Activated CD4-positive, CD25-positive, alpha-beta regulatory T cell (primary cell): ENCODE data around the gene CDON.

ENCODE experiments used
- DNase-seq, 4 experiments: peaks; one replicate each; lab custom pipeline; 2025; lab: John Stamatoyannopoulos, UW

Gene CDON

DNA sequence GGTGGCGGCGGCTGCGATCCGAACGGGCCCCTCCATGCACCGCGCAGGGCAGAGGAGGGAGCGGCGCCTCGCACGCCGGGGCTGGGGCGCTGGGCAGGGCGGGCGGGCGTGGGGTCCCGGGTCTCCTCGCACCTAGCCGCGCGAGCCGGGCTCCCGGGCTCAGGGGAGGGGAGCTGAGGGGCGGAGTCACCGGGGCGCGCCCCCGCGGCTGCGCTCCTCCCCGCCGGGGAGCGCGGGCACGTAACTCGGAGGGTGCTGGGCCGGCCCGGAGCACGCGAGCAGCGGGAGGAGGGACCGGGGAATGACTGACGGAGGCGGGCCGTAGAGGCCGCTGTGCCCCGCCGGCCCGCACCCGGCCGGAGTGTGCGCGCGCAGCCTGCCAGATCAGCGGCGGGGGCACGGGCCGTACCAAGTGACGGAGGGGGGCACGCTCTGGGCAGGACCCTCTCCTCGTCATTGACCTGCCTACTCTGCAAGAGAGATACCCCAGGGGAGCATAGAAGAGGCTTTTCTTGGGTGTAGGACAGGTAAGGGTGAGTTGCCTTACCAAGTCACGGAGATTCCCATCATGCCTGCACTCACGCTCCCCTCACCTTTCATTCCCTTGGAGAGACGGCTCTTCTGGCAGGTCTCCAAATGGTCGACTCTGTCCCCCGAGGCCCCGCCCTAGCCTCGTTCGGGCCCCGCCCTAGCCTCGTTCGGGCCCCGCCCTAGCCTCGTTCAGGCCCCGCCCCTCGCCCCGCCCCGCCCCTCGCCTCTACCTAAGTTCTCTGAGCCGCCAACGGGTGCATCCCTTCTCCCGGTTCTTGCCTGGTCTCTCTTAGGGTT lies at the start of gene CDON:
TSS of gene CDON (minus strand) at position 188 of the 828 bp plus-strand sequence. CDS start 39,390 bp downstream, outside the sequence.
- DNase-seq: peak; percentile 69 to 78 (median 76)

DNA sequence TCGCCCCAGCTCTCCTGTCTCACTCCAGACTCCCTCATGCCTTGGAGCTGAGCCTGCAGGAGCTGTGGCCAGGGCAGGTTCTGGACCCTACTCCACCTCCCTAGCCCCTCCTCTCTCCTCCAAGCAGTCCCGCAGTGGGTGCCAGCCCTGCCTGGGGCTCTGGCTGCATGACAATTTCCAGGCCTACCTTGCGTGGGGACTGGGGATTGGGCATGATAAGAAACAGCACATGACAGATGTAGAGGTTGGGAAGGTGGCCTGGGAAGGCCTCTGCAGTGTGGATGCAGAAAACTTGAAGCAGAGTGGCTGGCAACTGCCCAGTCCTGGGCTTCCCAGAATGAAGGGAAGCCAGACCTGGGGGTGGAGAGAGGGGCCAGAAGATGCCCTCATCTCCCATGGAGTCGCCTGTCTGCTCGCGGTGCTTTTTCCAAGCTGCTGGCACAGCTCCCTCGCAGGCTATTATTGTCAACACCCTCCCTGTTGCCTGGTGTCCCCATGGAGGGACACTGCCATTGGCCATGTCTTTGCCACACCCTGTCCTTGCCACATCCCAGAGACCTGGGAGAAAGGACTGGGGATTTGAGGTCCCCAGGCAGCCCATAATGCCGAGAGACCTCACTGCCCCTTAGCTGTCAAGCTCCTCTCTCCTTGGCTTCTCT lies 48.9 kb upstream of the CDON start:
- DNase-seq: no peak

GRCh38 chr11:126109941-126110731 lies 47.5 kb upstream of the CDON start:
- DNase-seq: no peak

GRCh38 chr11:126106594-126107328 lies 44.1 kb upstream of the CDON start:
- no peak for DNase-seq

DNA sequence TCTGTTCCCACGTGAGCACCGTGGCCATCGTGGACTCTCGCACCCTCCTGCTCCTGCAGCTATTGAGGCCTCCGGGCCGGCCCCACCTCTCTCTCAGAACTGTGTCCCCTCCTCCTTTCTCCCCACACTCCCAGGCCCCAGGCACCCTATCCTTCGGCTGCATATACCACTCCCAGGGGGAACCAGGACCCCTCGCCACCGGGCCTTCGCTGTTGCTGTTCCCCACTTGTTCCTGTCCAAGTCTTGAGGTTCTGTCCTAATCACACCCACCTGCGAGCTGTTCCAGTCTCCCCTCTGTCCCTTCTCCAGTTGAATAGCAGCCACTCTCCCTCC lies 43.0 kb upstream of the CDON start:
- no peak for DNase-seq

DNA sequence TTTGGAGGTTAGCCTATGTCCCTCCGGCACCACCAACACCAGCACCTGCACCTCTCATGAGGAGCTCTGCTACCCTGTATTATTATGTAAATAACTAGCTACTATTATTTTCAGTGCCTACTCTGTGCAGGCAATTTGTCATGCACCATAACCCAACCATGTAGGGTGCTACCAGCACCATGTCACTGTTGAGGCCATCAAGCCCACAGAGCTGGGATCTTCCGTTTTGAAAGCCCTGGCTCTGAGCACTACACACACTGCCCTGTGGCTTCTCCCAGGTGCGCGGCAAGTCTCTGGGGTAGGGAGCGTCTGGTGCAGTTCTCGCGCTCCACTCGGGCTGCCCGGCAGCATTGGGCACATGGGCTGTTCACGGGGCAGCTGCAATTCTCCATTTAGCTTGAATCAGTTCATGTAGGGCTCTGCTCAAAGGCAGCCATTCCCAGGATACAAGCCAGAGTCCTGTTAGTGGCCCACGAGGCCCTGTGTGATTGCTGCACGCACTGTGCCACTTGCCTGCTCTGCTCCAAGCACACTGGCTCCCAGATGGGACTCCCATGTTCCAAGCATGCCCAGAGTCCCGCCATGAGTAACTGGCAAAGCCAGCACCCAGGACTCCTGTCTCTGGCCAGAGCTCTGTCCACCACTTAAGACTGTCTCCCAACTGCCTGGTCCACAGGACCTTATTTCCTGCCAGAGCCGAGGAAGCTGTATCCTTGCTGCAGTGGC lies 42.5 kb upstream of the CDON start:
- no peak for DNase-seq

- DNase-seq: no peak
Observed at GRCh38 chr11:126104420-126104819, 41.8 kb upstream of the CDON start.

GRCh38 chr11:126103150-126103549 lies 40.5 kb upstream of the CDON start:
- DNase-seq: no peak

DNA sequence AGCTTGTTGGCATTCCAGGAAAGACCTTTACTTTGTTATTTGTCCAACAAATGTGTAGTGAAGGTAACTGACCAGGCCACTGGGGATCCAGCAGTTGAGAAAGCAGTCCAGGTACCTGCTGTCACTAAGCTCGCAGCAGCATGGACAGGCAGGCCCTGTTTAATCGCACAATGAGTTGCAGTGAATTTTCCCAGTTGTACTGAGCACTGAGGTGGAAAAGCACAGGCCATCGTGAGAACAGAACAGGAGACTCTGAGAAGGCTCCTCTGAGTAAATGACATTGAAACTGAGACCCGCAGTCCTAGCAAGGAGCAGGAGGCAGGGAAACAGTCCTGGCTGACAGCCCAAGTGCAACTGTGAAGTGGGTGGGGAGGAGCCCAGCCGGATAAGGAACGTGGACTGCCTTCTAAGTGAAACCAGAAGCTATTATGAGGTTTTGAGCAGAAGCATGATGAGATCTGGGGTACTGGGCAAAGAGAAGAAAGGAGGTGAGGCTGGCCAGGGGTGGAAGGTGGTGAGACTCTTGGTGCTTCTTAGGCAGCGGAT lies 39.8 kb upstream of the CDON start:
- no peak for DNase-seq

- DNase-seq: no peak
Observed at GRCh38 chr11:126101930-126102283, 39.2 kb upstream of the CDON start.

- no peak for DNase-seq
Observed at GRCh38 chr11:126101251-126101929, 38.7 kb upstream of the CDON start.

- DNase-seq: no peak
Observed at GRCh38 chr11:126100716-126101115, 38.0 kb upstream of the CDON start.

- no peak for DNase-seq
Observed at GRCh38 chr11:126098204-126098769, 35.6 kb upstream of the CDON start.

GRCh38 chr11:126095745-126096144 lies 33.1 kb upstream of the CDON start:
- no peak for DNase-seq

DNA sequence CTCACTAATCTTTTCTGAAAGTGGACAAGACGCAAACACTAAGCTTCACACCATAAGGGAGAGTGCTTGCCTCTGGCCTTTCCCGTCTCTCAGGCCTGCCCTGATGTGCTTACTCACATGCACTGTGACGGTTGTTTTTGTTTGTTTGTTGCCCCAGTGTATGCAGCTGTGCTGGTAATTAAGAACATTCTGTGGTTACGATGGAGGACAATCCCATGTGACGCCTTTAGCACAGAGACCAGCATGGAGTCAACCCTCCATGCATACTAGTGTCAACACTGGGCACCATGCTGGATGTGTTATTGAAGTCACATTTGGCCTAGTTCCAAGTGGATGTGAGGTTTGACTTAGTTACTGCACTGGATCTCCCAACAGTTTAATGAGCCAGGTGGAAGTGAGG lies 27.8 kb upstream of the CDON start:
- no peak for DNase-seq

- DNase-seq: no peak
Observed at GRCh38 chr11:126088999-126089398, 26.3 kb upstream of the CDON start.

- no peak for DNase-seq
Observed at GRCh38 chr11:126086248-126086647, 23.6 kb upstream of the CDON start.

DNA sequence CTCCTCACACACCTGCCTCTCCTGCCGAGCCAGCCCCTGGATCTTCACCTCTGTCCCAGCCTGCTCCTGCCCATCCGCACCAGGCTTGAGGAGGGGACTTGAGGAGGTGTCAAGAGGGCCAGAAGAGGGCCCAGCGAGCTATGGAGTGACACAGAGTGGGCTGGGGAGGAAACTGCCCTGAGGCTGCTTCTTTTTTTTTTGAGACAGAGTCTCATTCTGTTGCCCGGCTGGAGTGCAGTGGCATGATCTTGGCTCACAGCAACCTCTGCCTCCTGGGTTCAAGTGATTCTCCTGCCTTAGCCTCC lies 21.9 kb upstream of the CDON start:
- DNase-seq: no peak

DNA sequence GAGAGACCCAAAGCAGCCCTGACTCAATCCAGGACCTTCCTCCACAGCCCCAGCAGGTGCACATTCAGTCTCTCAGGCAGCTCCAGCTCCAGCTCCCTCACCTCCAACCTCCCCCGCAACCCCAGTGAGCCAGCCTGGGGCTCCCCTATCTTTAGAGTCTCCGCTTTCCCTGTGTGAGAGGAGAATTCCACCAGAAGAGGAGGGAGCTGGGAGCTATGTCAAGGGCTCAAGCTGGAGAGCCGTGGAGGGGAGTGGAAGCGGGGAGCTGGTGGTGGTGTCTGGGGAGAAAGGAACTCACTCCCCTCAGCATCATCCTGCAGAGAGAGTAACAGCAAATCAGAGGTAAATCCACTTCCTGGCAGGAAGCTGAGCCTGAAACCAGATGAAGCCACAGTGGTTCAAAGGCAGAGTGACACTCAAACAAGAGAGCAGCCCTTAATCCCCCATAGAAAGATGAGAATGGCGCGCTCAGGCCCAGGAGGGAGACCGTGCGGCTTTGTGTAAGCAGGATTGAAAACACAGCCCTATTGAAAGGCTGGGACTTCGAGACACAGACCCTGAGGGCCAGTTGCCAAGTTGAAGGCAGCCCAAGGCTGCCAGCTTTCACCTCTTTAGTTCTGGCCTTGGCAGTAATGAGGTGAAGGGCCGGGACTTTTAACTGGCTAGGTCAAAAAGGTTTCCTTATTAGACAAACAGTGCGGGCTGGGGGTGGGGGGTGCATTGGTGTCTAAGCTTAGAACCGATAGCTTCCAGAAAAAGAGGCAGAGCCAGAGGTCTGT lies 21.4 kb upstream of the CDON start:
- no peak for DNase-seq
